Activated CD4-positive, alpha-beta memory T cell treated with anti-CD3 and anti-CD28 coated beads for 36 hours (primary cell): ENCODE results near the gene IL17RB. TPM values are rescaled to one million over a fixed set of nuclear protein-coding genes. Genes with fewer than 3 reads are reported as not detected.

ENCODE experiments used
- CTCF ChIA-PET: fragments of 350-600 bp; sonication (Branson Sonifier 250); formaldehyde crosslinking; loops from one replicate; lab custom pipeline; 2021; ENCODE audit warnings: antibody characterized with exemption, inconsistent platforms; lab: Charles Lee
- POLR2A ChIA-PET: fragments of 350-600 bp; sonication (Branson Sonifier 250); formaldehyde crosslinking; loops from one replicate; lab custom pipeline; 2021; ENCODE audit warnings: antibody characterized with exemption; lab: Charles Lee
- DNase-seq: peaks from one replicate; pipeline ENCODE4 v3.0.0-alpha.2; 2020
- H3K27ac Mint-ChIP-seq: one replicate; pipeline ENCODE4 v1.8.0; 2021; ENCODE audit warnings: mixed read lengths
- H3K27me3 Mint-ChIP-seq: one replicate; pipeline ENCODE4 v1.8.0; 2021; ENCODE audit warnings: mixed read lengths
- H3K36me3 Mint-ChIP-seq: one replicate; pipeline ENCODE4 v1.8.0; 2021; ENCODE audit warnings: mixed read lengths
- H3K4me1 Mint-ChIP-seq: one replicate; pipeline ENCODE4 v1.8.0; 2021; ENCODE audit warnings: low read depth, mixed read lengths
- H3K4me3 Mint-ChIP-seq: one replicate; pipeline ENCODE4 v1.8.0; 2021; ENCODE audit warnings: mild to moderate bottlenecking, mixed read lengths
- H3K9me3 Mint-ChIP-seq: one replicate; pipeline ENCODE4 v1.8.0; 2021; ENCODE audit warnings: mixed read lengths
- intact Hi-C: fragments of 100-400 bp; cut with micrococcal nuclease; formaldehyde crosslinking; loops from one replicate; pipeline ENCODE4 v1.15.1; 2023
- total RNA-seq, 2 experiments: library from RNA; stranded (reverse); gene quantifications; one replicate each; pipeline ENCODE4 v1.2.3, GENCODE V29; 2021

The IL17RB gene
- total RNA-seq, 2 experiments from 2014 or later: 0.92 to 1.1 TPM

DNA sequence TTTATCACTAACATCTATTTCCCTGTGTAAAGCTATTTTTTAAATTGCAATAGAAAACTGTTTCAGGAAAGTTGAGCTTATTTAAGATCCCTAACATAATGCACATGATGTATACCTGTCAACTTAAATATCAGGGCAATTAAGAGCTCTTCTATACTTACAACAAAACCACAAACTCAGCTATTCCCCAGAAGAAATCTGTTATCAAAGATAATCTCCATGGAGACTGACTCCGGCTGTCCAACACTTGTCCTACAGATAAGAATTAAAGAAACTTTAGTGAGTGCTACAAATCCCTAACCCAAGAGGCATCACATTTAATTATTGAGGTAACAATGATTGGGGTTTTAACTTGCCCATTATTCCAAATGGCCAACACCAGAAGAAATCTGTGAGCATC is 41.9 kb downstream of the IL17RB start:
- no peaks in the 10 kb centered on the region for H3K27me3 Mint-ChIP-seq
- DNase-seq: no peak
- intact Hi-C loops: loop anchor here (10.0 kb wide), 1 partner anchor 1353 kb away; the partner anchor contains the start of genes NT5DC2 and UQCC5
- H3K27ac Mint-ChIP-seq: no peak overlapping the region
- H3K9me3 Mint-ChIP-seq: no peaks in the 10 kb centered on the region
- CTCF ChIA-PET: no interaction called here
- POLR2A ChIA-PET: no interaction called here
- H3K4me3 Mint-ChIP-seq: no peak overlapping the region
- peaks cover 28% of the 10 kb centered on the region for H3K36me3 Mint-ChIP-seq
- H3K4me1 Mint-ChIP-seq: peaks cover 46% of the 10 kb centered on the region

DNA sequence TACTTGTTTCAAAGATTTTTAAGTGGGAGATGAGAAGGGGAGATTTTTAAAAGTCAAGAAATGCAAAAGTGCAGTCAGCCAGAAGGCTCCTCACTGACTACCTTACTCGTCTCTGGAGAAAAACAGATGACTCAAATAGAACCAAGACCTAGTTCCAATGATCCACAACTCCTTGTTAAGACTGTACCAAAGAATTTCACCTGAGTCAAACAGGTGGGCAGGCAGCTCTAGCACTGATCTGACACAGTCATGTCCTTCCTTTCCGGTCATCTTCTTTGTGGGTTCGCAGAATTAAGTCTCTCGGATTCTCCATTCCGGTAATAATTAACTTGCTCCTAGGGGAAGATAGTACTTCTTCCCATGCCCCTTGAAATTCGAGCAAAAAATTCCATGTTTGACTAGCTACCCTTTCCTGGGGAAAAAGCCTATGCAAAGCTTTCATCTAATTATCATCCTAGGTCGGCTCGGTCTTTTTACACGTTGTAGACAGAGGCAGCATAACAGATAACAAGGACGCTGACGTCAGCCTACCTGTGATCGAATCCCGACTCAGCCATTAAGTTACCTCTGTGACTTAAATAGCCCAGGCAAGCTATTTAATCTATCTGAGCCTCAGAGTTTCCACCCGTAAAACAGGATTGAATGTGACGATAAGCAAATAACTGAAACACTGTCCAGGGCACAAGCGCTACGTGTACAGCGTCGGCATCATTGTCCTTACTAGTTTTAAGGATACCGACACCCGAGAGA is 44.5 kb downstream of the IL17RB start:
- intact Hi-C loops: loop anchor here (1.0 to 10.0 kb wide), 4 partner anchors 9 to 786 kb away; partner anchors contain the start of genes ACTR8 and DCP1A
- CTCF ChIA-PET: interaction anchor here (1.0 kb wide), 1 partner anchor 11 kb away, joined by 3 read pairs; no protein-coding TSS in a partner anchor
- no peaks in the 10 kb centered on the region for H3K9me3 Mint-ChIP-seq
- H3K27ac Mint-ChIP-seq: peak overlapping the region; percentile 97
- POLR2A ChIA-PET: interaction anchor here (0.8 to 2.6 kb wide), 2 partner anchors 9 to 543 kb away, joined by 3 to 29 read pairs; partner anchors contain the start of genes ACTR8 and DCP1A
- DNase-seq: peak; percentile 61
- H3K4me1 Mint-ChIP-seq: peaks cover 48% of the 10 kb centered on the region
- H3K27me3 Mint-ChIP-seq: no peaks in the 10 kb centered on the region
- H3K36me3 Mint-ChIP-seq: peaks cover 22% of the 10 kb centered on the region
- peak overlapping the region; percentile 91 for H3K4me3 Mint-ChIP-seq

DNA sequence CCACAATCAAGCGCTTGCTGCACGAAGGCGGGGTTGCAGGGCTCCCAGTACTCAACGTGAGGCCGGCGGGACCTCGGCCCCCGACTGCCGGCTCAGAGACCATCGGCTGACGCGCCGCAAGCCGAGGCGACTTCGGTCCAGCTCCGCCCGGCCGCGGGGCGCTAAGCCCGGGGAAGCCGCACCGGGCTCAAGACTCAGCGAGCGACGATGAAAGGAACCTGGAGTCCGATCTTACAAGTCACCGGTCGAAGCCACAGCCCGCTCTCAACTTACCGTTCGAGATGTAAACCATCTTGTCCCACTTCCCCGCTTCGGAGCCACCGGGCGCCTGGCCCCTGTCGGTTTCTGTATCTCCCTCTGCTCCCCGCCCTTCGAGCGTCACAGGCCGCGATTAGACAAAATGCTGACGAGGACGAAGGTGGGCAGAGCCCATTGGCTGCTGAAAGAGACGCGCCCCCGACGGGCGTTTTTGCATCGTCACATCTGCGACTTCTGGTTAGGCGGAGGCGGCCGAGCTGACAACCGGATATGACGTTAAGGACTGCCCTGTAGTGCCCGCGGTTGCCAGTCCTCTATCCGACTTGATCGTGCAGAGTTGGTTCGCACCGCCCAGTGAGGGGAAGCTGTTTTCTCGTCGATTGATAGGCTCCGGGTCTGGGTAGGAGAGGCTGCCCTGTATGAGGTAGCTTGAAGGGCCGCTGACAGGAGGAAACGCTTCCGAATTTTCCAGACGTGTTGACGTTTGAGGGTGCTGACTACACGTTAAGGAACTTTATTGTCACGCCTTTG is 45.3 kb downstream of the IL17RB start, which contains the start of gene SELENOK:
TSS of gene SELENOK (minus strand) at position 363 of the 789 bp plus-strand sequence.
- POLR2A ChIA-PET: interaction anchor here (1.0 to 2.6 kb wide), 3 partner anchors 10 to 546 kb away, joined by 3 to 29 read pairs (median 10); partner anchors contain the start of genes ACTR8 and DCP1A

DNA sequence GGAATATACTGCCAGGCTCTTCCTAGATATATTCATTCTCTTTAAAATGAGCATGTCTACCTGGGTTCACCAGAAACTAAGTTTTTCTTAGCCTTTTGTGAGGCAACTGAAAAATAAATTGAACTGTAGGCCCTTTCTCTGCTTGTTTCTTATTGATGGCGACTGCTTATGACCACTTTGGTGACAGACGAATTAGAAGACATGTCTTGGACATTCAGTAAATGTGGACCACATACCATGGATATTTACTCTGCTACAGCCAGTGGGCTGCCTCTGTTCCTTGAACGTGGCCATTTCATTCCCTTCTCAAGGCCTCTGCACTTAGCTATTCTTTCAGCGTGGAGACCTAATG is 45.9 kb downstream of the IL17RB start:
- Mint-ChIP-seq H3K27me3 (no peaks in the 10 kb centered on the region), H3K4me3 (peak overlapping the region; percentile 91), H3K36me3 (peaks cover 15% of the 10 kb centered on the region), H3K4me1 (peaks cover 42% of the 10 kb centered on the region), H3K9me3 (no peaks in the 10 kb centered on the region), H3K27ac (peak overlapping the region; percentile 97)
- ChIA-PET POLR2A (interaction anchor here (1.0 to 2.6 kb wide), 3 partner anchors 11 to 547 kb away, joined by 3 to 29 read pairs (median 10); partner anchors contain the start of genes ACTR8 and DCP1A), CTCF (no interaction called here)
- no peak for DNase-seq
- intact Hi-C loops: loop anchor here (5.0 to 10.0 kb wide), 2 partner anchors 140 to 787 kb away; no protein-coding TSS in a partner anchor

More for the DNA sequence above, 45.3 kb downstream of the IL17RB start, which contains the start of gene SELENOK:
- Mint-ChIP-seq H3K4me1 (peaks cover 47% of the 10 kb centered on the region), H3K9me3 (no peaks in the 10 kb centered on the region), H3K27ac (peak within 1 kb of the TSS; percentile 97), H3K36me3 (peaks cover 19% of the 10 kb centered on the region), H3K4me3 (peak within 1 kb of the TSS; percentile 91), H3K27me3 (no peaks in the 10 kb centered on the region)
- intact Hi-C loops: loop anchor here (1.0 to 10.0 kb wide), 4 partner anchors 9 to 787 kb away; partner anchors contain the start of genes ACTR8 and DCP1A
- CTCF ChIA-PET: interaction anchor here (1.0 kb wide), 1 partner anchor 12 kb away, joined by 3 read pairs; no protein-coding TSS in a partner anchor
- DNase-seq: peak; percentile 99

DNA sequence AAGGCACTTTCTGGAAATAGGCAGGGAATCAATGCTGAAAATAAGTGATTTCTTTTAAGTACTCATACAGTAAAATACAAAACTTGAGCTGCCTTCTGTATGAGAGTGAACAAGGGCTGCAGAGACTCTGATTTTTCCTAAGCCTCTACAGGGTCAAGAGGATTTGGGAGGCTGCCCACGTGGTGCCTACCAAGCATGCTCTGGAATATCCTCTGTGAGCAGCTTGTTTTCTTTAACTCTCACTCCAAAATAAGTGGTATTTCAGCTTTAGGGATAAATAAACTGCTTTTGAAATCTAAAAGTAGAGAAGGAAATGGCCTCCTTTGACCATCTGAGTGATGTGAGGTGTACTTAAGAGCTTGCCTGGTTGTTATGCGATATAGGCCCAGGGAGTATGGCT is 53.4 kb downstream of the IL17RB start:
- H3K4me1 Mint-ChIP-seq: no peaks in the 10 kb centered on the region
- CTCF ChIA-PET: no interaction called here
- H3K27me3 Mint-ChIP-seq: peaks cover 8% of the 10 kb centered on the region
- no peak for DNase-seq
- no peak overlapping the region for H3K4me3 Mint-ChIP-seq
- H3K9me3 Mint-ChIP-seq: no peaks in the 10 kb centered on the region
- POLR2A ChIA-PET: no interaction called here
- no peaks in the 10 kb centered on the region for H3K36me3 Mint-ChIP-seq
- intact Hi-C loops: loop anchor here (10.0 kb wide), 1 partner anchor 795 kb away; no protein-coding TSS in a partner anchor
- H3K27ac Mint-ChIP-seq: no peak overlapping the region

DNA sequence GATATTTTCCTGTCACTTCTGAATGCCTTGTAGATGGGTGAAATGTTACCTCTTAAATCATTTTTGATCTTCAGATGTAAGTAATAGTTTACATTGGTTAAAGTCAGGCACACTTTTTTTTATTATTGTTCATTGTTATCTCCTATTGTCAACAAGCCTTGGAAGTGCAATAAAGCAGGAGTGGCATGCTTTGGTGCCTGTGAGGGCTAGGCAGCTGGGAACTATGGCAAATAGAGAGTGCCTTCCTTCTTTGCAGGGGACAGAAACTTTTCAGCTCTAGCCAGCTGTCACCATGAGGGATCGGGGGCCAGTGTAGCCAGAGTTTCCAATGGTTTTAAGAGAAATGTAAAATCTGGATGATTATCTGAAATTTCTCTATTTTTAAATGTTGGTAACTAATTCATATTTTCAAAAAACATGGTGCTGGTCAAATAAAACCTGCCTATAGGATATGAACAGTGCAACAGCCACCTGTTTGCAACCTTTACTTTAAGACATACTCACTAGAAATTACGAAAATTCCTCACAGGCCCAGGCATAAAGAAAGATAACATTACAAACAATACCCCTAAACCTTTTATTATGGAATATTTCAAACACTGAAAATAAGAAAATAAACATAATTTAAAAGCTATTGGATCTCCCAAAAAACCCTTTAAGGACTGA is 54.4 kb downstream of the IL17RB start:
- intact Hi-C loops: no loop called here
- ChIA-PET CTCF (no interaction called here), POLR2A (no interaction called here)
- no peaks in the 10 kb centered on the region for H3K36me3 Mint-ChIP-seq
- no peak for DNase-seq
- H3K4me3 Mint-ChIP-seq: no peak overlapping the region
- no peaks in the 10 kb centered on the region for H3K9me3 Mint-ChIP-seq
- no peaks in the 10 kb centered on the region for H3K4me1 Mint-ChIP-seq
- no peak overlapping the region for H3K27ac Mint-ChIP-seq
- H3K27me3 Mint-ChIP-seq: peaks cover 12% of the 10 kb centered on the region

DNA sequence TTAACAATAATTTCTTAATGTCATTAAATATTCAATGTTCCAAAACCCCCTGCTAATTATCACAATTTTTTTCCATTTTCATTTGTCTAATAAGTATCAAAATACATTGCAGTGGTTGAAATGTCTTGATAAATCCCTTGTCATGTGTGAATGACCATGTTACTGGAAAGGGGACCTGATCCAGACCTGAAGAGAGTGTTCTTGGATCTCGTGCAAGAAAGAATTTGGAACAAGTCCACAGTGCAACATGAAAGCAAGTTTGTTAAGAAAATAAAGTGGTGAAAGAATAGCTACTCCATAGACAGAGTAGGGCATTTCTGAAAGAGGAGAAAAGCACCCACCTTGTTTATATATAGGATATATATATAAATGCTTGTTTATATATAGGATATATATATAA is 55.7 kb downstream of the IL17RB start:
- Mint-ChIP-seq H3K27me3 (peaks cover 23% of the 10 kb centered on the region), H3K36me3 (peaks cover 3% of the 10 kb centered on the region)
- CTCF ChIA-PET: no interaction called here

DNA sequence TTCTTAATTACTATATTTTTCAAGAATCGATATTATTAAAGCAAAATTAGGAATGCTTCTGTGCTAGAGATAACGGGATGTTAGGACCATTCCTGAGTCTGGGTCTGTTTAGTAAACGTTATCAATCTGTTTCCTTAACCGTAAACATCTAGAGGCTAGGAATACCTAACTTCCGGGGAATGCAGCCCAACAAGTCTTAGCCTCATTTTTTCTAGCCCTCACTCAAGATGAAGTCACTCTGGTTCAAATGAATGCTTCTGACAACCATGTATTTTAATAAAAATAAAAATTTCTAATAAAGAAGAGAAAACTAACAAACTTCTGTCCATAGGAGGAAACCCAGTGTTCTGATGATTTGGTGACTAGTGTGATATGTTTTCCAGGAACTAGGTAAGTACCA is 56.3 kb downstream of the IL17RB start:
- intact Hi-C loops: no loop called here
- peaks cover 5% of the 10 kb centered on the region for H3K9me3 Mint-ChIP-seq
- H3K4me3 Mint-ChIP-seq: no peak overlapping the region
- H3K27ac Mint-ChIP-seq: no peak overlapping the region
- ChIA-PET CTCF (no interaction called here), POLR2A (no interaction called here)
- DNase-seq: no peak
- peaks cover 23% of the 10 kb centered on the region for H3K27me3 Mint-ChIP-seq
- no peaks in the 10 kb centered on the region for H3K4me1 Mint-ChIP-seq
- H3K36me3 Mint-ChIP-seq: peaks cover 3% of the 10 kb centered on the region

More for the DNA sequence above, 55.7 kb downstream of the IL17RB start:
- Mint-ChIP-seq H3K9me3 (peaks cover 5% of the 10 kb centered on the region), H3K4me3 (no peak overlapping the region), H3K27ac (no peak overlapping the region), H3K4me1 (no peaks in the 10 kb centered on the region)
- intact Hi-C loops: no loop called here
- POLR2A ChIA-PET: no interaction called here
- DNase-seq: no peak

DNA sequence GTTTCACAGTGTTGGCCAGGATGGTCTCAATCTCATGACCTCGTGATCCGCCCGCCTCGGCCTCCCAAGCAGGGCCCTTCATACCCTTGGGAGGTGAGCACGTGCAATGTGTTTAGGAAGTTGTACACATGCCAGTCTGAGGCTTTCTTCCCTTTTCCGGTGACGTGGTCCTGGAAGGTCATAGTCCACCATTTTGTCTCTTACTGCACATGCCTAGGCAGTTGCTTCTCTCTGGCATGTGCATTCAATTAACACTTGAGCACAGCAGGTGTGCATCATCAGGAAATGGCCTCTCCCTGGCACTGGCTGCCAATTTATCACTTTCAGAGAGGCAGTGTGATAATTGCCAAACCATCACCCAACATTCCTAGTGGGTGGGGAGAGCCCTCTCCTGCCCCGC is 67.0 kb downstream of the IL17RB start:
- ChIA-PET POLR2A (no interaction called here), CTCF (no interaction called here)
- Mint-ChIP-seq H3K9me3 (no peaks in the 10 kb centered on the region), H3K36me3 (no peaks in the 10 kb centered on the region), H3K4me3 (no peak overlapping the region), H3K27me3 (peaks cover 21% of the 10 kb centered on the region), H3K4me1 (no peaks in the 10 kb centered on the region), H3K27ac (no peak overlapping the region)
- DNase-seq: no peak
- intact Hi-C loops: no loop called here
